Suprapubic skin (tissue), 4 donors: ENCODE measurements around the gene ADGRD1. TPM values are rescaled to one million over a fixed set of nuclear protein-coding genes. Genes with fewer than 3 reads are reported as not detected.

Source experiments
- DNase-seq, 2 donors: peaks; one replicate each; pipeline ENCODE4 v3.0.0-alpha.2; 2019; ENCODE audit warnings: low spot score in 2 of 2
- H3K27ac ChIP-seq: fragments of 200-600 bp; sonication (generic); one replicate; pipeline ENCODE4 v1.5.1; 2019
- H3K27me3 ChIP-seq: fragments of 200-600 bp; sonication (generic); one replicate; pipeline ENCODE4 v1.5.1; 2019
- H3K36me3 ChIP-seq: fragments of 200-600 bp; sonication (generic); one replicate; pipeline ENCODE4 v1.5.1; 2019
- H3K4me1 ChIP-seq: fragments of 200-600 bp; sonication (generic); one replicate; pipeline ENCODE4 v1.5.1; 2019
- H3K4me3 ChIP-seq: fragments of 200-600 bp; sonication (generic); one replicate; pipeline ENCODE4 v1.5.1; 2019; ENCODE audit warnings: mild to moderate bottlenecking
- H3K9me3 ChIP-seq: fragments of 200-600 bp; sonication (generic); one replicate; pipeline ENCODE4 v1.5.1; 2019
- EP300 ChIP-seq: sonication (generic); formaldehyde crosslinking; IDR thresholded peaks from one replicate; pipeline ENCODE4 v1.6.1; 2017; ENCODE audit warnings: antibody characterized with exemption
- POLR2A ChIP-seq, 2 donors: fragments of 450-650 bp; IDR thresholded peaks; one replicate each; pipeline ENCODE4 v1.6.1; 2017; ENCODE audit warnings: antibody characterized with exemption in 2 of 2, mild to moderate bottlenecking in 2 of 2, moderate library complexity in 2 of 2
- POLR2AphosphoS5 ChIP-seq, 3 donors: sonication (generic); formaldehyde crosslinking; IDR thresholded peaks; one replicate each; pipeline ENCODE4 v1.6.1; 2017; ENCODE audit warnings: antibody characterized with exemption in 3 of 3
- WGBS: methylation state at CpG from one replicate; pipeline ENCODE4 v1.1.5; 2018; 5-methylcytosine and 5-hydroxymethylcytosine counted together
- total RNA-seq, 4 donors: library from RNA; depleted of rRNA; stranded (reverse); fragments of >200 nt; gene quantifications; one replicate each; pipeline ENCODE4 v1.1.0, GENCODE V29; 2016
- TF ChIP-seq, protein P1 (sequence below), 2 donors: fragments of 200-600 bp in 1 of 2; fragments of 450-650 bp in 1 of 2; sonication (generic) in 1 of 2; IDR thresholded peaks; one replicate each; pipeline ENCODE4 v1.5.1; 2016 to 2019; ENCODE audit warnings: antibody characterized with exemption in 2 of 2, mild to moderate bottlenecking in 1 of 2, moderate library complexity in 1 of 2

Gene ADGRD1
- total RNA-seq, 4 donors from 2014 or later, result 4.2 to 12.4 (median 10.4) TPM

DNA sequence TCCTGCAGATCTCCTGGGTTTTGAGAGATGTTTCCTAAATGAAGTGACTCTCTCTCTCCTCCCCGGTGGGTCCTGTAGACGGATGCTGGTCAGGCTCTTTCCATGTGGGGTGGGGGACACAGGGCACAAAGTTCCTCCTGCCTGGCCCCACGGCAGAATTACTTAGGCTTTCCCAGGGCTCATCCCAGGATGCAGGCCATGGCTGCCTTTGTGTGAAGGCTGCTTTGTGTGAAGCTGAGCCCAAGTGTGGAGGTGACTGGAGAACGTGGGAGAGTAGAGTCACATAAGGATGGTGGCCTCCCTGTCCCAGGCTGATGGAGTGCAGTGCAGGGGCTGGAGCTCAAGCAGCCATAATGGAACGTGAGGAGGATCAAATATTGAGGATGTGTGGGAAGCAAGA lies 200.2 kb downstream of the ADGRD1 start:
- WGBS, result 84% methylated on average over 3 of the region's 5 CpGs
- TF ChIP-seq POLR2A (IDR thresholded peaks at IDR 0.05), result no peak
- TF ChIP-seq, protein P1, sequence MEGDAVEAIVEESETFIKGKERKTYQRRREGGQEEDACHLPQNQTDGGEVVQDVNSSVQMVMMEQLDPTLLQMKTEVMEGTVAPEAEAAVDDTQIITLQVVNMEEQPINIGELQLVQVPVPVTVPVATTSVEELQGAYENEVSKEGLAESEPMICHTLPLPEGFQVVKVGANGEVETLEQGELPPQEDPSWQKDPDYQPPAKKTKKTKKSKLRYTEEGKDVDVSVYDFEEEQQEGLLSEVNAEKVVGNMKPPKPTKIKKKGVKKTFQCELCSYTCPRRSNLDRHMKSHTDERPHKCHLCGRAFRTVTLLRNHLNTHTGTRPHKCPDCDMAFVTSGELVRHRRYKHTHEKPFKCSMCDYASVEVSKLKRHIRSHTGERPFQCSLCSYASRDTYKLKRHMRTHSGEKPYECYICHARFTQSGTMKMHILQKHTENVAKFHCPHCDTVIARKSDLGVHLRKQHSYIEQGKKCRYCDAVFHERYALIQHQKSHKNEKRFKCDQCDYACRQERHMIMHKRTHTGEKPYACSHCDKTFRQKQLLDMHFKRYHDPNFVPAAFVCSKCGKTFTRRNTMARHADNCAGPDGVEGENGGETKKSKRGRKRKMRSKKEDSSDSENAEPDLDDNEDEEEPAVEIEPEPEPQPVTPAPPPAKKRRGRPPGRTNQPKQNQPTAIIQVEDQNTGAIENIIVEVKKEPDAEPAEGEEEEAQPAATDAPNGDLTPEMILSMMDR (IDR thresholded peaks at IDR 0.05), result no peak
- no peak for TF ChIP-seq POLR2AphosphoS5 (IDR thresholded peaks at IDR 0.05)
- TF ChIP-seq EP300, result no peak
- H3K36me3 ChIP-seq, result no peaks in the 10 kb centered on the region
- no peaks in the 10 kb centered on the region for H3K4me1 ChIP-seq
- H3K4me3 ChIP-seq, result no peak overlapping the region
- H3K27me3 ChIP-seq, result peaks cover 4% of the 10 kb centered on the region
- no peak for DNase-seq
- no peak overlapping the region for H3K27ac ChIP-seq
- H3K9me3 ChIP-seq, result no peaks in the 10 kb centered on the region

DNA sequence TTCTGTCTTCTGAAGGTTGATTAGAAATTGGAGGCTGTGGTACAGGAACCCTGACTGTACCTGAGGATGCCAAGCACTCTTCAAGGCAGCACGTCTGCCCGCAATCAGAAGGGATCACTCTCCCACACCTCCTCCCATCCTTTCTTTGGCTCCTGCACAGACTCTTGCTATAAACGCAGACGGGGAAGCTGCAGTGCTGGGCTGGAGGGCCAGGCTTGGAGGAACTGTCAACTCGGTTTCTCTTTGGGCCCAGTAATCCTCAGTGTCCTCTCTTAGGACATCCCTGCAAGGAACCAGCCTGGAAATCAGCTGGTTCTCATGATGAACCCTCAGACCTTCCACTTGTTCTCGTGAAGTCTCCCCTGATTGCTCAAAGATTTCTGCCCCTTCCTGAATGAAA lies 201.4 kb downstream of the ADGRD1 start:
- H3K36me3 ChIP-seq, result no peaks in the 10 kb centered on the region
- 74% methylated on average over 6 of the region's 6 CpGs for WGBS
- no peak for DNase-seq
- no peaks in the 10 kb centered on the region for H3K9me3 ChIP-seq
- H3K27me3 ChIP-seq, result peaks cover 4% of the 10 kb centered on the region
- TF ChIP-seq EP300 (no peak), POLR2A (IDR thresholded peaks at IDR 0.05) (no peak), POLR2AphosphoS5 (IDR thresholded peaks at IDR 0.05) (no peak)
- TF ChIP-seq, protein P1 (IDR thresholded peaks at IDR 0.05), result no peak
- no peak overlapping the region for H3K4me3 ChIP-seq
- H3K27ac ChIP-seq, result no peak overlapping the region
- H3K4me1 ChIP-seq, result no peaks in the 10 kb centered on the region

DNA sequence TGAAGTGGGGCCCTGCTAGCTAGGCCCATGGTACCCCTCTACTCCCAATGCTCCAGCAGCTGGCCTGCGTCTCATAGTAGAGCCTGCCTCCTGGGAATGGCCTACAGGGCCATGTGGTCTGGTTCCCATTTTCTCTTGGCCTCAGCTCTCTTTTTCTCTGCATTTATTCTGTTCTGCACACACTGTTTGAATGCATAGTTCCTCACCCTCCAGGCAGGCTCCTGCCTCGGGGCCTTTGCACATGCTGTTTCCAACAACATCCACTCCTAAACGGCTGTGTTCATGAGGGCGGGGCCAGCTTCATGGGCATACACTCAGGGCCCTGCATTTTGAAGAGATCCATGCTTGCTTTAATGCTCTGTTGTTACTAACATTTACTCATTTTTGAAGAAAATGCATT lies 204.0 kb downstream of the ADGRD1 start:
- Histone ChIP-seq H3K27me3 (no peaks in the 10 kb centered on the region), H3K4me1 (no peaks in the 10 kb centered on the region), H3K36me3 (no peaks in the 10 kb centered on the region), H3K4me3 (no peak overlapping the region), H3K27ac (no peak overlapping the region), H3K9me3 (no peaks in the 10 kb centered on the region)
- no peak for TF ChIP-seq POLR2AphosphoS5 (IDR thresholded peaks at IDR 0.05)
- no peak for TF ChIP-seq EP300
- TF ChIP-seq POLR2A (IDR thresholded peaks at IDR 0.05), result no peak
- TF ChIP-seq, protein P1 (IDR thresholded peaks at IDR 0.05), result no peak
- no peak for DNase-seq
- WGBS, result 80% methylated on average over 4 of the region's 4 CpGs

DNA sequence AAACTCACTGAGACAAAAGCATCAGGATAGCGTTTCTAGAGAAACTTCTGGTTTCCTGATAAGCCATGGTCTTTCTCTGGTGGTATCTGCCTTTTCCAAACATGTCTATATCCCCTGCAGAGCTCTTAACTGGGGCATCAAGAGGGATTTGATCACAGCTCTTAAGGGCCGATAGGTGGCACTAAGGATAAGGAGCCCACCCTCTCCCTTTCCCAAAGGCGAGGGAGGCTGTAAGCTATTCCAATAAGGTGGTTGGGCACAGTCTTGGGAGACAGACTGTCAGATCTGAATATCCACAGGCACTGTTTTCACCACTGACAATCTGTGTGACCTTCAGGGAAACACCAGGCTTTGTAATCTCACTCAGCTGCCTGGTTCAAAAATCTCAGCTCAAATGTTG lies 206.0 kb downstream of the ADGRD1 start:
- Histone ChIP-seq H3K9me3 (no peaks in the 10 kb centered on the region), H3K27ac (no peak overlapping the region), H3K27me3 (no peaks in the 10 kb centered on the region), H3K36me3 (no peaks in the 10 kb centered on the region), H3K4me1 (no peaks in the 10 kb centered on the region), H3K4me3 (no peak overlapping the region)
- TF ChIP-seq POLR2AphosphoS5 (IDR thresholded peaks at IDR 0.05), result no peak
- TF ChIP-seq, protein P1 (IDR thresholded peaks at IDR 0.05), result no peak
- no peak for TF ChIP-seq POLR2A (IDR thresholded peaks at IDR 0.05)
- TF ChIP-seq EP300, result no peak
- DNase-seq, result no peak
- WGBS, result 71% methylated on average over 3 of the region's 3 CpGs

DNA sequence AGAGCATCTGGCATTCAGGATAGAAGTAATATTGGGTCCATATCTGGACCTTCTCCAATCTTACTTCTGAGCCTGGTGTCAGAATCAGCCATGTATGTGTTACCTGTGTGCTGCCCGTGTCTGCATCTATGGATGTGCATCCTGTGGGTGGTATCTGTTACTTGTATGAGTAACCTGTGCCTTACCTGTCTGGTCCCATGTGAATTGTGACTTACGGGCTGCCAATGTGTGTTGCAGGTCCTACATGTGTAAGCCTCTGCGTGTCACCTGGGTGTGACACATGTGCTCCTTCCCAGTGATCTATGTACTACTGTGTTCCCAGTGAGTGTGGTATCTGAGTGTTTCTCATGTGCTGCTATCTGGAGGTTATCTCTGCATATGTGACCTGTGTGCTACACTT lies 208.4 kb downstream of the ADGRD1 start:
- TF ChIP-seq, protein P1 (IDR thresholded peaks at IDR 0.05), result no peak
- TF ChIP-seq EP300 (no peak), POLR2AphosphoS5 (IDR thresholded peaks at IDR 0.05) (no peak), POLR2A (IDR thresholded peaks at IDR 0.05) (no peak)
- Histone ChIP-seq H3K4me3 (no peak overlapping the region), H3K27ac (no peak overlapping the region), H3K36me3 (no peaks in the 10 kb centered on the region), H3K27me3 (no peaks in the 10 kb centered on the region), H3K9me3 (no peaks in the 10 kb centered on the region), H3K4me1 (no peaks in the 10 kb centered on the region)
- DNase-seq, result no peak
- 97% methylated on average over 3 of the region's 3 CpGs for WGBS
